Tibial nerve (tissue), 4 donors: ENCODE data around the gene CTNND2.

ENCODE experiments used
- EP300 ChIP-seq, 2 donors: sonication (generic); formaldehyde crosslinking; IDR thresholded peaks; one replicate each; pipeline ENCODE4 v1.6.1; 2017; ENCODE audit warnings: antibody characterized with exemption in 2 of 2, mild to moderate bottlenecking in 1 of 2
- POLR2A ChIP-seq, 2 donors: fragments of 450-650 bp; IDR thresholded peaks; one replicate each; pipeline ENCODE4 v1.6.1; 2017; ENCODE audit warnings: antibody characterized with exemption in 2 of 2, mild to moderate bottlenecking in 2 of 2, moderate library complexity in 2 of 2
- TF ChIP-seq, protein P1 (sequence below), 5 experiments: fragments of 200-600 bp in 3 of 5; fragments of 450-650 bp in 2 of 5; sonication (generic) in 3 of 5; IDR thresholded peaks; one replicate each; pipeline ENCODE4 v1.5.1; 2016 to 2019; ENCODE audit warnings: antibody characterized with exemption in 5 of 5, mild to moderate bottlenecking in 3 of 5, moderate library complexity in 2 of 5

DNA sequence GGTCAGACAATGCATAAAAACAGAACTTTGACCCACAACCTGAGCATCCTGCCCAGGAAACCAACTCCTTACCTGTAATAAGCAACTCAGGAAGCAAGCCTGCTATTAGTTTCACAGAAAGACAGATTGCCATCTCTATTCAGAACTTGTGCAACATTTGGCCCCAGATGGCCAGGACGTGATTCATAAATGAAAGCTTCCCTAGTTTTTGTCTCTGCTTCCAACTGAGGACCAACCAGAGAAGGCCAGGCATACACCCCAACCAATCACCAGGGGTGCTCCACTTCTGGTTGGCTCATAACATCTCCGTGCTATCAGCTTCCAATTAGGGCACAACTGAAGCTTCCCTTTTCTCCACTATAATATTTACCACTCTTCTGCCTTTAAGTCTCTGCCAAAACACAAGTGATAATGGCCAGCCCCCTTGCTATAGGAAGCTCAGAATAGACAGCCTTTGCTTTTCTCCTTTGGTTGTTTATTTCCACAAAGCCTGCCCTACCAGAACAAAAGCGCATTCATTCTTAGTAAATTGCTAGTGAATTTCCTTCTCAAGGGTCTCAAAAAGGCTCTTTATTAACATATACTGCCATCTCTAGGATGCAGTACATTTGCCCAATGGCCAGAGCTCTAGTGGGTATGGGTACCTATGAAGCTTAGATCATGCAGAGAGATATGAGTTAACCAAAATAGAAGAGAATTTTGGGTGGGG is 853.5 kb downstream of the CTNND2 start:
- TF ChIP-seq POLR2A (IDR thresholded peaks at IDR 0.05) (no peak), EP300 (IDR thresholded peaks at IDR 0.05) (no peak)
- TF ChIP-seq, protein P1, sequence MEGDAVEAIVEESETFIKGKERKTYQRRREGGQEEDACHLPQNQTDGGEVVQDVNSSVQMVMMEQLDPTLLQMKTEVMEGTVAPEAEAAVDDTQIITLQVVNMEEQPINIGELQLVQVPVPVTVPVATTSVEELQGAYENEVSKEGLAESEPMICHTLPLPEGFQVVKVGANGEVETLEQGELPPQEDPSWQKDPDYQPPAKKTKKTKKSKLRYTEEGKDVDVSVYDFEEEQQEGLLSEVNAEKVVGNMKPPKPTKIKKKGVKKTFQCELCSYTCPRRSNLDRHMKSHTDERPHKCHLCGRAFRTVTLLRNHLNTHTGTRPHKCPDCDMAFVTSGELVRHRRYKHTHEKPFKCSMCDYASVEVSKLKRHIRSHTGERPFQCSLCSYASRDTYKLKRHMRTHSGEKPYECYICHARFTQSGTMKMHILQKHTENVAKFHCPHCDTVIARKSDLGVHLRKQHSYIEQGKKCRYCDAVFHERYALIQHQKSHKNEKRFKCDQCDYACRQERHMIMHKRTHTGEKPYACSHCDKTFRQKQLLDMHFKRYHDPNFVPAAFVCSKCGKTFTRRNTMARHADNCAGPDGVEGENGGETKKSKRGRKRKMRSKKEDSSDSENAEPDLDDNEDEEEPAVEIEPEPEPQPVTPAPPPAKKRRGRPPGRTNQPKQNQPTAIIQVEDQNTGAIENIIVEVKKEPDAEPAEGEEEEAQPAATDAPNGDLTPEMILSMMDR (IDR thresholded peaks at IDR 0.05) = no peak
